HL-60 (cell line): ENCODE data around the gene ROR2.

Source experiments
- DNase-seq, 2 experiments: peaks; one replicate each; pipeline ENCODE4 v3.0.0-alpha.2; 2010 to 2020; ENCODE audit warnings: low read depth in 1 of 2, low spot score in 1 of 2
- H3K27ac ChIP-seq: fragments of 250-450 bp; sonication (Bioruptor Pico); replicated peaks from 2 replicates; pipeline ENCODE4 v1.5.1; 2020; ENCODE audit warnings: mild to moderate bottlenecking, moderate library complexity
- H3K27me3 ChIP-seq: fragments of 250-450 bp; sonication (Bioruptor Pico); 2 replicates; pipeline ENCODE4 v1.5.1; 2021; ENCODE audit warnings: mild to moderate bottlenecking, moderate library complexity; ENCODE audit not compliant: insufficient read depth, poor library complexity, severe bottlenecking
- H3K4me3 ChIP-seq: replicated peaks from 2 replicates; pipeline ENCODE4 v1.5.1; 2011; ENCODE audit warnings: mild to moderate bottlenecking, control low read depth, low read length; ENCODE audit not compliant: insufficient read depth
- GABPA ChIP-seq: IDR thresholded peaks from 2 replicates; pipeline ENCODE4 v1.6.1; 2012; ENCODE audit warnings: low read depth
- POLR2AphosphoS5 ChIP-seq: IDR thresholded peaks from 2 replicates; pipeline ENCODE4 v1.6.1; 2012; ENCODE audit warnings: low read depth
- SPI1 ChIP-seq: IDR thresholded peaks from 2 replicates; pipeline ENCODE4 v1.6.1; 2012; ENCODE audit warnings: low read depth, mild to moderate bottlenecking, borderline replicate concordance
- TF ChIP-seq, protein P1 (sequence below): IDR thresholded peaks from one replicate; pipeline ENCODE4 v1.5.1; 2011; ENCODE audit warnings: low read length, control low read depth, inconsistent platforms; ENCODE audit not compliant: insufficient read depth
- TF ChIP-seq, protein P2 (sequence below): IDR thresholded peaks from 2 replicates; pipeline ENCODE4 v1.6.1; 2012; ENCODE audit warnings: low read depth; ENCODE audit not compliant: insufficient replicate concordance

The ROR2 gene

DNA sequence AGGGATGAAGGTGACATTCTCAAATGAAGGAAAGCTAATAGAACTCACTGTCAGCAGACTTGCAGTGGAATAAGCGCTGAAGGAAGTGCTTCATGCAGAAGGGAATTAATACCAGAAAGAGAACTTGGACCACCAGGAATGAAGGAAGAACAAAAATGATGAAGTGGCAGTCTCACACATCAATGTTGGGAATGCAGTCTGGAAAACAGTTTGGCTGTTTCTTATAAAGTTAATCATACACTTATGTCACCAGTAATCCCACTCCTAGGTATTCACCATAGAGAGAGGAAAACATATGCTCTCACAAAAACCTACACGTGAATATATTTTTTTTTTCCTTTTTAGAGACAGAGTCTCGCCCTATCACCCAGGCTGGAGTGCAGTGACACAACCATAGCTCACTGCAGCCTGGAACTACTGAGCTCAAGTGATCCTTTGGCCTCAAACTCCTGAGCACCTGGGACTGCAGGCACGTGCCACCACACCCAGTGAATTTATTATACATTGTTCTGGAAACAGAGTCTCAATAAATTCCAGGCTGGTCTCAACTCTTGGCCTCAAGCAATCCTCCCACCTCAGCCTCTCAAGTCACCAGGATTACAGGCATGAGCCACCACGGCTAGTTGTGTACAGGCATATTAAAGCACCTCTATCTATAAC, 81.2 kb downstream of the ROR2 start:
- H3K4me3 ChIP-seq: no peak overlapping the region
- no peak overlapping the region for H3K27ac ChIP-seq
- H3K27me3 ChIP-seq: no peaks in the 10 kb centered on the region
- DNase-seq: no peak
- TF ChIP-seq POLR2AphosphoS5 (no peak), GABPA (no peak), SPI1 (no peak)
- TF ChIP-seq, protein P1, sequence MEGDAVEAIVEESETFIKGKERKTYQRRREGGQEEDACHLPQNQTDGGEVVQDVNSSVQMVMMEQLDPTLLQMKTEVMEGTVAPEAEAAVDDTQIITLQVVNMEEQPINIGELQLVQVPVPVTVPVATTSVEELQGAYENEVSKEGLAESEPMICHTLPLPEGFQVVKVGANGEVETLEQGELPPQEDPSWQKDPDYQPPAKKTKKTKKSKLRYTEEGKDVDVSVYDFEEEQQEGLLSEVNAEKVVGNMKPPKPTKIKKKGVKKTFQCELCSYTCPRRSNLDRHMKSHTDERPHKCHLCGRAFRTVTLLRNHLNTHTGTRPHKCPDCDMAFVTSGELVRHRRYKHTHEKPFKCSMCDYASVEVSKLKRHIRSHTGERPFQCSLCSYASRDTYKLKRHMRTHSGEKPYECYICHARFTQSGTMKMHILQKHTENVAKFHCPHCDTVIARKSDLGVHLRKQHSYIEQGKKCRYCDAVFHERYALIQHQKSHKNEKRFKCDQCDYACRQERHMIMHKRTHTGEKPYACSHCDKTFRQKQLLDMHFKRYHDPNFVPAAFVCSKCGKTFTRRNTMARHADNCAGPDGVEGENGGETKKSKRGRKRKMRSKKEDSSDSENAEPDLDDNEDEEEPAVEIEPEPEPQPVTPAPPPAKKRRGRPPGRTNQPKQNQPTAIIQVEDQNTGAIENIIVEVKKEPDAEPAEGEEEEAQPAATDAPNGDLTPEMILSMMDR: no peak
- TF ChIP-seq, protein P2, sequence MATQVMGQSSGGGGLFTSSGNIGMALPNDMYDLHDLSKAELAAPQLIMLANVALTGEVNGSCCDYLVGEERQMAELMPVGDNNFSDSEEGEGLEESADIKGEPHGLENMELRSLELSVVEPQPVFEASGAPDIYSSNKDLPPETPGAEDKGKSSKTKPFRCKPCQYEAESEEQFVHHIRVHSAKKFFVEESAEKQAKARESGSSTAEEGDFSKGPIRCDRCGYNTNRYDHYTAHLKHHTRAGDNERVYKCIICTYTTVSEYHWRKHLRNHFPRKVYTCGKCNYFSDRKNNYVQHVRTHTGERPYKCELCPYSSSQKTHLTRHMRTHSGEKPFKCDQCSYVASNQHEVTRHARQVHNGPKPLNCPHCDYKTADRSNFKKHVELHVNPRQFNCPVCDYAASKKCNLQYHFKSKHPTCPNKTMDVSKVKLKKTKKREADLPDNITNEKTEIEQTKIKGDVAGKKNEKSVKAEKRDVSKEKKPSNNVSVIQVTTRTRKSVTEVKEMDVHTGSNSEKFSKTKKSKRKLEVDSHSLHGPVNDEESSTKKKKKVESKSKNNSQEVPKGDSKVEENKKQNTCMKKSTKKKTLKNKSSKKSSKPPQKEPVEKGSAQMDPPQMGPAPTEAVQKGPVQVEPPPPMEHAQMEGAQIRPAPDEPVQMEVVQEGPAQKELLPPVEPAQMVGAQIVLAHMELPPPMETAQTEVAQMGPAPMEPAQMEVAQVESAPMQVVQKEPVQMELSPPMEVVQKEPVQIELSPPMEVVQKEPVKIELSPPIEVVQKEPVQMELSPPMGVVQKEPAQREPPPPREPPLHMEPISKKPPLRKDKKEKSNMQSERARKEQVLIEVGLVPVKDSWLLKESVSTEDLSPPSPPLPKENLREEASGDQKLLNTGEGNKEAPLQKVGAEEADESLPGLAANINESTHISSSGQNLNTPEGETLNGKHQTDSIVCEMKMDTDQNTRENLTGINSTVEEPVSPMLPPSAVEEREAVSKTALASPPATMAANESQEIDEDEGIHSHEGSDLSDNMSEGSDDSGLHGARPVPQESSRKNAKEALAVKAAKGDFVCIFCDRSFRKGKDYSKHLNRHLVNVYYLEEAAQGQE: no peak

DNA sequence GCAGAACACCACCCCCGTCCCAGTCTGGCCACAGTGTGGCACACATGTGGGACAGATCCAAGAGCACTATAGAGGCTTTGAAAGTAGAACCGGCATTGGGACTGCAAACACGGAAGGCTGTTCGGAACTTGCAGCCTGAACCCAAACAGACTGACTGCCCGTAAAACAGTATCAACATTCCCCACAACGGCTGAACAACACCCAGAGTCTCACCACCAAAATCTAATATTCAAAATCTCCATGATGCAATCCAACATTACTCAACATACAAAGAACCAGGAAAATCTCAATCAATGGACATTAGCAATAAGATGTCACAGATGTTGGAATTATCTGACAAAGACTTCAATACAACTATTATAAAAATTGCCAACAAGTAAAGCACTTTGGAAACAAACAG, 82.3 kb downstream of the ROR2 start:
- TF ChIP-seq, protein P2: no peak
- TF ChIP-seq, protein P1: no peak
- TF ChIP-seq GABPA (no peak), SPI1 (no peak), POLR2AphosphoS5 (no peak)
- no peak for DNase-seq
- H3K27me3 ChIP-seq: no peaks in the 10 kb centered on the region
- no peak overlapping the region for H3K4me3 ChIP-seq
- no peak overlapping the region for H3K27ac ChIP-seq

DNA sequence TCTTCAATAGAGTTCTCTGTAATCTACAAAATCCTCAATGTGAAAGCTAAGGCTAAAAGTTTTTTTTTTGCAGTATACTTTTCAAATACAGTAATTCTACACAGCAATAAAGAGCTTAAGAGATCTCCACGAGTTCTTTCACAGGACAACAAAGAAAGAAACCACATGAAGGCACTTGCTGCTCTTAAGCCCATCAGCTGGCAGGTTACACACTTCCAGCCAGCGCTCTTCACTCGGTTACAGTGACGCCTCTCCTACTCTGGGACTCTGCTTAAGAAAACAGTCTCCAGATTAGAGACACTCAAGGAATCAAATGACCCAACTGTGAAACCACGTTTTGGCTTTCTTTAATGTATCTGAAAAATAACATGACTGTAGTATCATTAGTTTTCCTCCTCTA, 85.0 kb downstream of the ROR2 start:
- H3K27me3 ChIP-seq: no peaks in the 10 kb centered on the region
- TF ChIP-seq SPI1 (no peak), GABPA (no peak), POLR2AphosphoS5 (no peak)
- TF ChIP-seq, protein P2: no peak
- TF ChIP-seq, protein P1: no peak
- H3K27ac ChIP-seq: no peak overlapping the region
- no peak overlapping the region for H3K4me3 ChIP-seq
- DNase-seq: no peak
